AG04450 (cell line): ENCODE data around the gene HAUS7. TPM values are rescaled to one million over a fixed set of nuclear protein-coding genes. Genes with fewer than 3 reads are reported as not detected.

Experiments
- CTCF ChIA-PET: fragments of 300-600, 350-600 bp; formaldehyde crosslinking; extraction: SDS; loops from one replicate; lab custom pipeline; 2022; ENCODE audit warnings: antibody characterized with exemption, inconsistent platforms; lab: Charles Lee
- POLR2A ChIA-PET: fragments of 350-600 bp; formaldehyde crosslinking; extraction: SDS; loops from one replicate; lab custom pipeline; 2021; ENCODE audit warnings: antibody characterized with exemption, inconsistent platforms; lab: Yijun Ruan, JAX
- DNase-seq: peaks from one replicate; pipeline ENCODE4 v3.0.0-alpha.2; 2011; ENCODE audit warnings: low read depth, low spot score
- H3K27ac ChIP-seq: one replicate; pipeline ENCODE4 v1.5.1; 2012; ENCODE audit warnings: low read depth, low read length, control low read depth
- H3K27me3 ChIP-seq: one replicate; pipeline ENCODE4 v1.6.0; 2012; ENCODE audit warnings: low read length; ENCODE audit not compliant: control insufficient read depth, insufficient read depth
- H3K4me3 ChIP-seq: 2 replicates; pipeline ENCODE4 v1.5.1; 2011; ENCODE audit warnings: mild to moderate bottlenecking, low read depth, low read length, control low read depth
- H3K9me3 ChIP-seq: 2 replicates; pipeline ENCODE4 v1.5.1; 2012; ENCODE audit warnings: low read length; ENCODE audit not compliant: control insufficient read depth, insufficient read depth
- CTCF ChIP-seq: IDR thresholded peaks from 2 replicates; pipeline ENCODE4 v1.5.1; 2011; ENCODE audit warnings: low read depth, low read length, control low read depth, inconsistent platforms
- polyA minus RNA-seq: library from RNA; depleted of rRNA, polyadenylated mRNA; stranded (reverse); fragments of >200 nt; gene quantifications from 2 replicates; pipeline ENCODE4 v1.2.3, GENCODE V29; 2011; rRNA and poly(A)+ RNA removed
- polyA plus RNA-seq: library from polyadenylated mRNA; depleted of rRNA; stranded (reverse); fragments of >200 nt; gene quantifications from 2 replicates; pipeline ENCODE4 v1.2.3, GENCODE V29; 2011; rRNA removed

HAUS7 gene
- 13.2 and 16.5 TPM in 2 replicates for polyA plus RNA-seq
- polyA minus RNA-seq = 16.2 and 23.0 TPM in 2 replicates

DNA sequence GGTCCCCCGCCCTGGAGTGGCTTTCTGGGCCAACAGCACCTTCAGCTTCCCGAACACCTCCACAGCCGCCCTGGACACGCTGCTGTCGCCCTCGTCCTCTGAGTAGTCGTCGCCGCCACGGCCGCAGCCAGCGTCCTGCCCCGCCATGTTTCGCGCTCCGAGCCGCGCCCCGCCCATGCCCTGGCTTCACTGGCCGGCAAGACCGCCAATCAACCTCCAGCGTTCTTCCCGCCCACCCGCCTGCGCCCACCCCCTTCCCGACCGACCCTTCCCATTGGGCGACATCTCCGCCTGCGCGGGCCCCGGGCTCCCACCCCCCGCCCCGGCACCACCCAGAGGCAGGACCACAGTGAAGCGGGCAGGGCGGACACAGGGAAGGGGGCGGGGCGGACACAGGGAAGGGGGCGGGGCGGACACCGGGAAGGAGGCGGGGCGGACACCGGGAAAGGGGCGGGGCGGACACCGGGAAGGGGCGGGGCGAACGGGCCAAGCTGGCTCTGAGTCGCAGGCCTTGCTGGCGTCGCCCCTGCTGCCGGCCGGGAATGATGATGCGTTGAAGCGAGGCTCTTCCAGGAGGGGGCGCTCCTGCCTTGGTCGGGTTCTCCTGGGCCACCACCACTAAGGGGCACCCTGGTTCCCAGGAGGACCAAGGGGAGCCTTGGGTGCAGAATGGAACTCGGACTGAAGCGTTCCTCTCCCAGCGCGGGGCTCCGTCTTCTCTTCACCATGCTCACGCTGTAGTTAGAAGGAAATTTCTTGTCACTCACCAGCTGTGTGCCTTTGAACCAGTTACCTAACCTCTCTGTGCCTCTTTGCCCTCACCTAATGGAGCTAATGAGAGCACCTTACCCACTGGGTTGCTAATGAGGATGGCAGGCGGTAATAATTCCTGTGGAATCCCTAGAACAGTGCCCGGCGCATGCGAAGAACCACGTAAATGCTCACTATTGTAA, at the start of gene HAUS7:
TSS of gene HAUS7 (minus strand) at position 166 of the 953 bp plus-strand sequence. CDS start at position 147, 19 bp downstream.
- Histone ChIP-seq H3K27ac (no peak within 1 kb of the TSS), H3K4me3 (peak within 1 kb of the TSS; percentile 67), H3K9me3 (no peaks in the 10 kb centered on the region), H3K27me3 (no peaks in the 10 kb centered on the region)
- POLR2A ChIA-PET = interaction anchor here (0.7 to 2.3 kb wide), 3 partner anchors 24 to 42 kb away, joined by 3 to 8 read pairs (median 4); partner anchors contain the start of gene BGN
- TF ChIP-seq CTCF = peak; percentile 69
- peak; percentile 70 for DNase-seq
- CTCF ChIA-PET = interaction anchor here (0.6 to 5.5 kb wide), 12 partner anchors 8 to 299 kb away, joined by 3 to 62 read pairs (median 6); partner anchors contain the start of gene BGN

GRCh38 chrX:153519569-153520286, 49.4 kb upstream of the HAUS7 start:
- no peak for DNase-seq
- POLR2A ChIA-PET = no interaction called here
- no peak overlapping the region for H3K4me3 ChIP-seq
- no peak overlapping the region for H3K27ac ChIP-seq
- peaks cover 12% of the 10 kb centered on the region for H3K27me3 ChIP-seq
- TF ChIP-seq CTCF = no peak
- no peaks in the 10 kb centered on the region for H3K9me3 ChIP-seq
- CTCF ChIA-PET = interaction anchor here (0.6 kb wide), 1 partner anchor 16 kb away, joined by 3 read pairs; no protein-coding TSS in a partner anchor

DNA sequence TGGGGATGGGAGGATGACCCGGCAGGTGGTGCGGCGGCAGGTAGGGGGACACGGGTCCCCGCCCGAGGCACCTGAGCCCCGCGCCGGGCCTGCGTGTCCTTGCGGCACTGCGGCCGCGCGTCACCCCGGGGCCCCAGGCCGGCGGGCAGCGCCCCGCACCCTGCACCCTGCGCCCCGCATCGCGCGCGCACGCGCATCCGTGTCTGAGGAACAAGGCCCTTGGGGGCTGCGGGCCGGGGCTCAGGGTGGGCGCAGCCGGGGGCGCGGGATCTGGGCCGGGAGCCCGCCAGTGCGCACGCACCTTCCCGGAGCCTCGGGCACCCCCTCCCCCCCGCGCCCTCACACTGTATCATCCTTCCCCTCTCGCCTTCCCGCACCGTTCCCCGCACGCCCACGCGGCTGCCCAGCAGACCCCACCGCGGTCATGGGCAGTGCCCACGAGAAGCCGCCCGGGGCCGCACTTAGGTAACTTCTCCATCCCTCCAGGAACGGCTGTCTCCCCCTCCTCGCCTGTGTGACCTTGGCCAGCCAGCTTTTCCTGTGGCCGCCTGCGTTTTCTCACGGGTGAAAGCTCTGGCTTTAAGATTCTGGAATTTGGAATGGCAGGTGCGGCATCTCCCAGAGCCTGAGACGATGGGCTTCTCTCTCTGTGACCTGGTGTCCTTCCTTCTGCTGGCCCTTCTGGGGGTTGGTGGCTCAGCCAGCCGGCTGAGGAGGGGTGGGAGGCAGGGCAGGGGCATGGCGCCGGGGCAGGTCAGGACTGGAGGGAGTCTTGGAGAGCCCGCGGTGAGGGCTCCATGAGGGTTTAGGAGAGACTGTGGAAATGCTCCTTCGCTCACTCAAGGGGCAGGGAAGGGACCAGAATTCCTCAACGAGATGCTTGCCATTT, 47.8 kb upstream of the HAUS7 start:
- ChIA-PET CTCF (no interaction called here), POLR2A (no interaction called here)
- Histone ChIP-seq H3K27ac (no peak overlapping the region), H3K9me3 (no peaks in the 10 kb centered on the region), H3K27me3 (peaks cover 12% of the 10 kb centered on the region), H3K4me3 (no peak overlapping the region)
- no peak for TF ChIP-seq CTCF
- DNase-seq = no peak

GRCh38 chrX:153517423-153517822, 47.0 kb upstream of the HAUS7 start, which contains the start of gene ATP2B3:
ATP2B3 (plus strand) TSS chrX:153517642; CDS start chrX:153536248, 18,606 bp downstream.
- Histone ChIP-seq H3K9me3 (no peaks in the 10 kb centered on the region), H3K4me3 (no peak within 1 kb of the TSS), H3K27ac (no peak within 1 kb of the TSS), H3K27me3 (peaks cover 12% of the 10 kb centered on the region)
- POLR2A ChIA-PET = no interaction called here
- no peak for DNase-seq
- CTCF ChIA-PET = no interaction called here
- no peak for TF ChIP-seq CTCF
